ENCODE results near the gene GPR137. TPM values are rescaled to one million over a fixed set of nuclear protein-coding genes. Genes with fewer than 3 reads are reported as not detected.
A peak's percentile ranks its signal among the peaks of the same experiment; 100 is the strongest.

GPR137 gene
- total and polyA plus RNA-seq, 9 of the 15 experiments (the other 6 are each of a cell fraction or from before 2014, with no cell fraction given) = 0.32 to 26.7 (median 10.7) TPM

GRCh38 chr11:64331569-64332371 lies 46.1 kb downstream of the GPR137 start (continued):
- TF ChIP-seq, protein P1, sequence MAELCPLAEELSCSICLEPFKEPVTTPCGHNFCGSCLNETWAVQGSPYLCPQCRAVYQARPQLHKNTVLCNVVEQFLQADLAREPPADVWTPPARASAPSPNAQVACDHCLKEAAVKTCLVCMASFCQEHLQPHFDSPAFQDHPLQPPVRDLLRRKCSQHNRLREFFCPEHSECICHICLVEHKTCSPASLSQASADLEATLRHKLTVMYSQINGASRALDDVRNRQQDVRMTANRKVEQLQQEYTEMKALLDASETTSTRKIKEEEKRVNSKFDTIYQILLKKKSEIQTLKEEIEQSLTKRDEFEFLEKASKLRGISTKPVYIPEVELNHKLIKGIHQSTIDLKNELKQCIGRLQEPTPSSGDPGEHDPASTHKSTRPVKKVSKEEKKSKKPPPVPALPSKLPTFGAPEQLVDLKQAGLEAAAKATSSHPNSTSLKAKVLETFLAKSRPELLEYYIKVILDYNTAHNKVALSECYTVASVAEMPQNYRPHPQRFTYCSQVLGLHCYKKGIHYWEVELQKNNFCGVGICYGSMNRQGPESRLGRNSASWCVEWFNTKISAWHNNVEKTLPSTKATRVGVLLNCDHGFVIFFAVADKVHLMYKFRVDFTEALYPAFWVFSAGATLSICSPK (IDR thresholded peaks at IDR 0.05; ENCODE audit: borderline replicate concordance) = peak; percentile 95; the same call in 1 of the 2 replicates
- TF ChIP-seq NKRF (IDR thresholded peaks at IDR 0.05; ENCODE audit: borderline replicate concordance) (peak; percentile 84; the same call in 1 of the 2 replicates), GMEB1 (CRISPR knock-in tag; IDR thresholded peaks at IDR 0.05) (no peak), AFF4 (CRISPR knock-in tag; IDR thresholded peaks at IDR 0.05) (no peak), KDM1A (IDR thresholded peaks at IDR 0.05) (peak in 1 of 2 experiments; percentile 65; a peak in 2 of 4 replicates), SRSF1 (IDR thresholded peaks at IDR 0.05; ENCODE audit: low read depth, low read length) (no peak), NFYB (IDR thresholded peaks at IDR 0.05; ENCODE audit: extremely low read depth, insufficient read length) (no peak), CGGBP1 (CRISPR knock-in tag; IDR thresholded peaks at IDR 0.05) (no peak), ZC3H4 (CRISPR knock-in tag; IDR thresholded peaks at IDR 0.05; ENCODE audit: borderline replicate concordance) (no peak), CREB1 (IDR thresholded peaks at IDR 0.05) (0 out of 2 replicates have a peak, but pooled peaks have one; percentile 22), CREB1 (CRISPR knock-in tag; IDR thresholded peaks at IDR 0.05) (no peak), ATF1 (CRISPR knock-in tag; IDR thresholded peaks at IDR 0.05) (no peak), ATF1 (tag; IDR thresholded peaks at IDR 0.05) (peak; percentile 46)
- TF ChIP-seq, protein P2, sequence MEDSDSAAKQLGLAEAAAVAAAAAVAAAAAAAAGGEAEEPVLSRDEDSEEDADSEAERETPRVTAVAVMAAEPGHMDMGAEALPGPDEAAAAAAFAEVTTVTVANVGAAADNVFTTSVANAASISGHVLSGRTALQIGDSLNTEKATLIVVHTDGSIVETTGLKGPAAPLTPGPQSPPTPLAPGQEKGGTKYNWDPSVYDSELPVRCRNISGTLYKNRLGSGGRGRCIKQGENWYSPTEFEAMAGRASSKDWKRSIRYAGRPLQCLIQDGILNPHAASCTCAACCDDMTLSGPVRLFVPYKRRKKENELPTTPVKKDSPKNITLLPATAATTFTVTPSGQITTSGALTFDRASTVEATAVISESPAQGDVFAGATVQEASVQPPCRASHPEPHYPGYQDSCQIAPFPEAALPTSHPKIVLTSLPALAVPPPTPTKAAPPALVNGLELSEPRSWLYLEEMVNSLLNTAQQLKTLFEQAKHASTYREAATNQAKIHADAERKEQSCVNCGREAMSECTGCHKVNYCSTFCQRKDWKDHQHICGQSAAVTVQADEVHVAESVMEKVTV (CRISPR knock-in tag; IDR thresholded peaks at IDR 0.05) = no peak
